HG03139 (cell line): ENCODE results near the gene TMEM151A.
"Not testable (repeated sequence)": the region's sequence is repeated elsewhere in the genome, so short reads cannot be mapped to it uniquely, and the experiment has no call there.

Experiments
- ATAC-seq: cut with Tn5 transposase; IDR thresholded peaks from one replicate; pipeline ENCODE4 v1.9.1; 2021; ENCODE audit not compliant: unreplicated experiment

The TMEM151A gene

DNA sequence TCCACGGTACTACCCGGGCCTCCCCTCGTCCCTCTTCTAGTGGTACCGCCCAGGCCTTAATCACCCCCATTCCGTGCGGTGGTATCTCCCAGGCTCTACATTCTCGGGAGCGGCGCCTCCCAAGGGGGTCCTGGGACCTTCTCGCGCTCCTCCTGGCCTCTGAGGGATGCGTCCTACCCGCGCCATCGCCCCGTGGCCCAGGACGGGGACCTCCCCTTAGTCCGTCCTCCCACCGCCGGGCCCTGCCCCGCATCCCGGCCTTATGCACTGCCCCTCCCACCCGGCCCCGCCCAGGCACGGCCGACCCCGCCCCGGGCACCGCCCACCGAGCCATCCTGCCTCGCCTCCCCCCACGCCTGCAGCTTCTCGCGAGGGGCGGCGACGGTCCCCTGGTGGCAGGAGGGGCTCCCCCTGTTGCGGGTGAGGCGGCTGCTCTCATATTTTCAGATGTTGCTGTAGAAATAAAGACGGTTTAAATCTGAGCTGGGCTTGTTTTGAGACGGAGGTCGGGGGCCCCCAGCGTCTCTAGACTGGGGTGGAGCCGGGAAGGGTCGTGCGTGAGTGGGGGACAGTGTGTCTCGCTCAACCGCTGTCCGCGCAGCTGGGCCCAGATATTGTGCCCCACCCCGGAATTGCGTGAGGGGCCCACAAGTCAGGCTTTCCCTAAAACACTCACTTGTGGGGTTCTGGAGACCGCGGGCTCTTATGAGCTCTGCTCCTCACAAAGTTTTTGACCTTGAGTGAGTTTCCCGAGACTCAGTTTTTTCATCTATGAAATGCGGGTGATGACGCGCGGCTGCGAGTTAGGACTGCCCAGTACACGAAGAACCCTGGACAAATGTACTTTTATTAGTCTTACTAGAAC lies 24.1 kb upstream of the TMEM151A start:
- peak; percentile 31 for ATAC-seq

DNA sequence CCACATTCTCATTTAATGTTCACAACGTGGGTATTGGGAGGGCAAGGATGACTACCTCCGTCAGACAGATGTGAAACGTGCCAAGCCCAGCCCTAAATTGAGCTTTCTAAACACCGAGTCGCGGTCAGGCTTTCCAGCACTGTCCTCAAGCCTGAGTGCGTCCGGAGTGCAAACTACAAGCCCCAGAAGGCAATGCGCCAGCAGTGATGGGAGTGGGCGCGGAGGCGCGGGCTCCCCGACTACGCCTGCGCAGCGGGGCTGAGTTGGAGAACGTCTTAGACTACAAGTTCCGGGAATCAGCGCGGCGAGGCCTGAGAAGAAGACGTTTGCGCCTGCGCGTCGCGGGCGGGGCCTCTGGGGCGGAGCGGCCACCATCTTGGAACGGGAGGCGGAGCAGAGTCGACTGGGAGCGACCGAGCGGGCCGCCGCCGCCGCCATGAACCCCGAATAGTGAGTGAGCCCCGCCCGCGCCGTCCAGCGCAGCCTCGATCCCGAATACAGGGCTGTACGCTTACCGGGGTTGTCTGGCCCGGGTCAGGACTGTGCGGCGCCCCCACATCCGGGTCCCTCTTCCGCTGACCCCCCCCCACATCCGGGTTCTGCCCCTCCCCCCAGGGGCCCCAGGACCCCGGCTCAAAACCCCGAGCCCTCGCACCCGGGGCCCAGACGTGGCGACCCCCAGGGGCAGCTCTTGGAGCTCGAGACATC lies 23.3 kb upstream of the TMEM151A start, which contains the start of gene RAB1B:
Gene RAB1B (plus strand): TSS at position 396 of the 708 bp plus-strand sequence. CDS start 41 bp downstream, at position 437.
- ATAC-seq: peak; percentile 78

DNA sequence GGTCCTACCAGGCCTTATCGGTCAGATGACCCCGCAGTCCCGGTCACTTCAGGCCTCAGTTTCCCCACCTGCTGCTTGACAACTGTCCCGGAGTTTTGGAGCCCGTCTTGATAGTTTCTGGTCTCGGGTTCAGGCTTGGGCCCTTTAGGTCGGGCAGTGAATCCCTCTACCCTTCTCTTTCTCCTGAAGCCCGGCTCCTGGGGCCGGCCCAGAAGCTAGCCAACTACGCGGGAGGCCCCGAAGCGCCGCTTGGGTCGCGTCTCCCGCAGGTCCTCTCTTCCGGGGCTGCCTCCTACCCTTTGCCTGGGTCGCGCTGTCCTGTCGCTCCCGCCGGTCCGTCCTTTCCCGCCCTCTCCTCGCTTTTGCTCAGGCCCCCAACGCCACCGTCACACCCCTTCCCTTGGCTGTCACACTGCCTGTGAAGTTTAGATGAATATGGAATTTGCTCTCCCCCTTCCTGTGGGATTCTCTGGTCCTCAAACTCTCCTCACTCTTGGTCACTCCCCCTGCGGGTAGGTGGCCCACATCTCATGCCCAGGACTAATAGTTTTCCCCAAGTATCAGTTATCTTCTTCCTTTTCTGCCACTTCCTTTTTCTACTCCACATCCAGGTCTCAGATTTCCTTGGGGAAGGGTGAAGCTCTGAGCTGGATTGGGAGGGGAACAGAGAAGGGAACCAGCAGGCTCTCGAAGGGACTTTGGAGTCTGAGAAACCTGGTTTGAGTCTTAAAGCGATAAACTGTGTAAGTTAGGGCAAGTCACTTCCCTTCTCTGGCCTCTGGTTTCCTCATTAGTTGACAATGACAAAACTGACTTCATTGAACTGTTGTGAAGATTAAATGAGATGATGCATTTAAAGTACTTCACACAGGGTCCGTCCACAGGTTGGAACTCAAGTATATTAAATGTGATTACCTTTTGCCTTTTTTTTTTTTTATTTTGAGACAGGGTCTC lies 22.5 kb upstream of the TMEM151A start:
- ATAC-seq: no peak

DNA sequence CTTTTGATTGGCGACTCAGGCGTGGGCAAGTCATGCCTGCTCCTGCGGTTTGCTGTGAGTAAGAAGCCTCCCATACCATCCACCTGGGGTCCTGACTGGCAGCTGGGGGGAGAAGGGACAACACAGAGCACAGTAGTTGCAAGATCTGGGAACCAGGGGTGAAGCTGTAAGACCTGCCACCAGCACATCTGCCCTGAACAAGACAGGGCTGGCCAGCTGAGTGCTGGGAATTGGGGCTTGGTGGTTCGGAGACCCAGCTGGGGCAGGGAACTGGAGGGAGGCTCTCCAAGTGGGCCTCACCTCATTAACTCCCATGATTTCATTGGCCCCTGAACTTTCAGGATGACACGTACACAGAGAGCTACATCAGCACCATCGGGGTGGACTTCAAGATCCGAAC lies 19.9 kb upstream of the TMEM151A start:
- ATAC-seq: no peak

DNA sequence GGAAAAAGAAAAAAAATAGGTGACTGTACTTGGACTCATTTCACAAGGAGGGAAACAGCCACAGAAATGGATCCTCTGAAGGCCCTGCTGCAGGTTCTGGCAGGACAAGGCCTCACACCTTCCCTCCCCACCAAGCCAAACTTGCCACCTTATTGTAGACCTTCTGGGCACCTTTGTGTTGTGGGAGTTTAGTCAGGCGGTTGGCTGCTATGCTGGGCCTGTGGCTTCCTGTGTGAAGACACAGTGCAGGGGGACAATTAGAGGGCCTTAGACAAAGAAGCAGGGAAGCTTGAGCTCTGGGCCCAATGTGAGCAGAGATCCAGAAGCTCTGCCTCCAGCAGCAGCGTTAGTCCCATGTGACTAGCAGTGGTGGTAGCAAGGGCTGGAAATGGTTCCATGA lies 19.1 kb upstream of the TMEM151A start:
- ATAC-seq: no peak

DNA sequence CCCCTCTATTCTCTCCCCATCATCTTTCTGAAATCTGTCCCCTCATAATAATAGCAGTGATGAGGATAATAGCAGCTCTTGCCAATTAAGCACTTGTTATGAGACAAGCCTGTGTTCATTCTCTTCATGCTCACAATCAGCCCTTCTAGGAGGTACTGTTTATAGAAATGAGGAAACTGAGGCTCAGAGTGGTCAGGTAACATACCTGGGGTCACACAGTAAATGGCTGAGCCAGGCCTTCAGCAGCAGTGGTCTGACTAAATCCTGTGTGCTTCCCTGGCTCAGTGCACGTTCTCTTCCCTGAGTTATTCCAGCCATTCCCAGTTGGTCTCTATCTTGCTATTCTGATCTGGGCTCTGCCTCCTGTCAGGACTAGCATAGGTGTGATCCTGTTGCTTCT lies 17.5 kb upstream of the TMEM151A start:
- ATAC-seq: no peak

DNA sequence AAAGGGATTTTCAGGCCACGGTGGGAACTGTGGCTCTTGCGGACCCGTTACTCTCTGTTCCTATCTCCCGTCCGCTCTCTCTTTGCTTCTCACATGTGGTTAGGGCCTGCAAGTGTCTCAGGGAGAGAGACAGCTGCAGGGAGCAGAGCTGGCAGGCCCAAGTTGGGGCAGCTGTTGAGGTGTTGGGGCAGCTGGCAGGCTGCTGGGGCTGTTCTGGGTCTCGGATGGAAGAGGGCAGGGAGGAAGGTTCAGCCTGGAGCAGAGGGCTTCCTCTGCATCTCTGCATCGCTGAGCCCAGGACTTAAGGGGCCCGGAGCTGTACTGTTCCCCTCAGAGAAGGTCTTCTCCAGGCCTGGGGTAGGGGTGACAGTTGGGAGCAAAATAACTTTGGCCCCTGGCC lies 16.3 kb upstream of the TMEM151A start:
- ATAC-seq: no peak

DNA sequence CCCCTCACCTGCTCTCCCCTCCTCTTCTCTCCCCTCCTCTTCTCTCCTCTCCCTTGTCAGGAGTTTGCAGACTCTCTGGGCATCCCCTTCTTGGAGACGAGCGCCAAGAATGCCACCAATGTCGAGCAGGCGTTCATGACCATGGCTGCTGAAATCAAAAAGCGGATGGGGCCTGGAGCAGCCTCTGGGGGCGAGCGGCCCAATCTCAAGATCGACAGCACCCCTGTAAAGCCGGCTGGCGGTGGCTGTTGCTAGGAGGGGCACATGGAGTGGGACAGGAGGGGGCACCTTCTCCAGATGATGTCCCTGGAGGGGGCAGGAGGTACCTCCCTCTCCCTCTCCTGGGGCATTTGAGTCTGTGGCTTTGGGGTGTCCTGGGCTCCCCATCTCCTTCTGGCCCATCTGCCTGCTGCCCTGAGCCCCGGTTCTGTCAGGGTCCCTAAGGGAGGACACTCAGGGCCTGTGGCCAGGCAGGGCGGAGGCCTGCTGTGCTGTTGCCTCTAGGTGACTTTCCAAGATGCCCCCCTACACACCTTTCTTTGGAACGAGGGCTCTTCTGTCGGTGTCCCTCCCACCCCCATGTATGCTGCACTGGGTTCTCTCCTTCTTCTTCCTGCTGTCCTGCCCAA lies 15.6 kb upstream of the TMEM151A start:
- no peak for ATAC-seq

DNA sequence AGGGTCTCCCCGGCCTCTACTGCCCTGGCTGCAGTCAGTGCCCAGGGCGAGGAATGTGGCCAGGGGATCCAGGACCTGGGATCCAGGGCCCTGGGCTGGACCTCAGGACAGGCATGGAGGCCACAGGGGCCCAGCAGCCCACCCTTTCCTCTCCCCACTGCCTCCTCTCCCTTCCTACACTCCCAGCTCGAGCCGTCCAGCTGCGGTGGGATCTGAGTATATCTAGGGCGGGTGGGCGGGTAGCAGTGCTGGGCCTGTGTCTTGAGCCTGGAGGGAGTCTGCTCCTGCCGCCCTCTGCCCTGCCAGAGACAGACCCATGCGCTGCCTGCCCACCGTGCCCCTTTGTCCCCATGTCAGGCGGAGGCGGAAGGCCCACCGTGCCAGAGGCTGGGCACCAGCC lies 15.1 kb upstream of the TMEM151A start:
- ATAC-seq: not testable (repeated sequence)

DNA sequence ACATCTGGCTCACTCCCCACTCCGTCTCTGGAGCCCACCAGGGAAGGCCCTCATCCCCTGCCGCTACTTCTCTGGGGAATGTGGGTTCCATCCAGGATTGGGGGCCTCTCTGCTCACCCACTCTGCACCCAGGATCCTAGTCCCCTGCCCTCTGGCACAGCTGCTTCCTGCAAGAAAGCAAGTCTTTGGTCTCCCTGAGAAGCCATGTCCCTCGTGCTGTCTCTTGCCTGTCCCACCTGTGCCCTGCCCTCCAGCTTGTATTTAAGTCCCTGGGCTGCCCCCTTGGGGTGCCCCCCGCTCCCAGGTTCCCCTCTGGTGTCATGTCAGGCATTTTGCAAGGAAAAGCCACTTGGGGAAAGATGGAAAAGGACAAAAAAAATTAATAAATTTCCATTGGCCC lies 14.6 kb upstream of the TMEM151A start:
- ATAC-seq: not testable (repeated sequence)

DNA sequence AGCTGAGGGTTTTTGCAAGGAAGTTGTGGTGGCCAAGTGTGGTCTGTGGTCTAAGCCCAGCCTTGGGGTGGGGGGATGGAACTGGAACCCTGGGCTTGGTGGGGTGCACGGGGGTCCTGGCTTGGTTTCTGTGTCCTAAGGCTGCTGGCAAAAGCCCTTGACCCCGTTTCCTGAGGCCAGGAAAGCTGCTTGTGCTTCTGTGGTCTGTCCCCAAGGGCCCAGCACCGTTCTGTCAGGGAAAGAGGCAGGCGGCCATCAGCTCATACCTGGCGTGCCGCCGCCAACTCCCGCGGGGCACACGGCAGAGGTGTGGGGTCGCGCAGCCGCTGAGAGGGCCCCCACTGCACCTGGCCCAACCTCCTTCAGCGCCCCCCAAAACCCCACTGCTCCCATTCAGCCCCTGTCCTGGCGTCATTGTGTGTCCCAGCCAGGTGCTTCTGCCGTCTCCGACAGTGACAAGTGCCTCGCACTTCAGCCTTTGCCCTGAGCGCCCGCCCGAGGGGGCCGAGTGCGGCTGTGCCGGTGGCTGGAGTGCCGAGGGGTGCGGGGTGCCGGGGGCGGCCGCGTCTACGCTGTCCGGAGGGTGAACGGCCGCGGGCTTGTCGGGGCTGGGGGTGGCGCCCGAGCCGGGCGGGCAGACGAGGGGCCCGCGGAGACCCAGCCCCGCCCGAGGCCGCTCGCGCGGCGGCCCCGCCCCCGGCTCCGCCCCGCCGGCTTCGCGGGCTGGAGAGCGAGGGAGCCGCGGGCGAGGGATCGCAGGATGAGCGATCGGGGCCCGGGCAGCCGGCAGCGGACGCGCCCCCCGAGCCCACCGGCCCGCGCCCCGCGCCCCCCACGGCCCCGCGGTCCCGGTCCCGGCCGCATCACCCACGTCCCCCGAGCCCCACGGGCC lies 14.0 kb upstream of the TMEM151A start, which contains the start of gene CNIH2:
Gene CNIH2 (plus strand): TSS at position 705 of the 892 bp plus-strand sequence. CDS start 282 bp downstream, outside the sequence.
- no peak for ATAC-seq

DNA sequence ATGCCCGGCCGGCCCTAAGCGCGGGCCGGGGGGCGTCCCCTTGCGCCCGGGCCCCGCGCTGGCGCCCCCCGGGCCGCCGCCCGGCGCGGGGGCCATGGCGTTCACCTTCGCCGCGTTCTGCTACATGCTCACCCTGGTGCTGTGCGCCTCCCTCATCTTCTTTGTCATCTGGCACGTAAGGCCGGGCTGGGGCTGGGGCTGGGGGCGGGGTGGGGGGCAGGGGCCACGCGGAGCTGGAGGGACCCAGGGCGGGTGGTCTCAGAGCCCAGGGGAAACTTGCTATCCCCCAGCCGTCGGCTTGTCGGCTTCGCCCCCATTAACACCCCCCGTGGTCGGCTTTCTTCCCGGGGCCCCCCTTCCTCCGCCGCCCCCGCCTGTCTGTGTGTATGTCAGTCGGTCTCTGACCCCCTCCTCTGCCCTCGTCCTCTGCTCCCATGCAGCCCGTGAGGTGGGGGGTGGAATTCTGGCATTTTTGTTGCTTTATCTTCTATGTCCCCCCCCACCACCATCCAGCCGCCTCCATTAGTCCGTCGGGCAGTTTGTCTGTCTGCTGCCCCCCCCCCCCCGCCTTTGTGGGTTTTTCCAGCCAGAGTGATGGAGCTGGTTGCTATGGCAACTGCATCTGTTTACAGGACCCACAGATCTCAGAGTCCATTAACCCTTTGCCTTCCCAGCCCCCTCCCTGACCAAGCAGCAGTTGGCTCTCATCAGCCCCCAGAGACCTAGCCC lies 13.2 kb upstream of the TMEM151A start:
- ATAC-seq: no peak

DNA sequence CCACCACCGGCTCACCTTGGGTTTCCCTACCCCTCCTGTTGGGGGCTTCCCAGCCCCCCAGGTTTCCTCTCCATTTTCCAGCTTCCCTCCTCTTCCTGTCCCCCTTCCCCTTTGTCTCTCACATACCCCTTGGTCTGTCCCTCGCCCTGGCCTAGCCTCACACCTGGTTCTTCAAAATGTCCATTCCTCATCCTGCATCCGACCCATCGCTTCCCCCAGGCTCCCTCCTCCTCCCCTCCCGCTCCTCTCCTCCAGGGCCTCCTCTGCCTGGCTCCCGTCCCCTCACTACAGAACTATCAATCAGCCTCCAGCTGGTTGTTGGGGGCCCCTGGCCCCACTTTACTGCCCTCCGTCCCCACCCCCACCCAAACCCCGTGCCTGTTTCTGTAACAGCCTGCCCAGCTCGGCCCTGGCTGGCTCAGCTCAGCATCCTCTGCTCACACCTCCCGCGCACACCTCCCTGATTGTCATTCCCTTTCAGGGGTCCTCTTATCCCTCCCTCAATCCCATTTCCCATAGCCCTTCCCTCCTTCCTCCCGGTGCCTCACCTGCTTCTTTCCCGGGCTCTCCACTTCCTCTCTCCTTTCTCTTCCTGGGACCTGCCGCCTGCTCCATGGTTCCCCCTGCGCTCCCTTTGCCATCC lies 12.5 kb upstream of the TMEM151A start:
- no peak for ATAC-seq

DNA sequence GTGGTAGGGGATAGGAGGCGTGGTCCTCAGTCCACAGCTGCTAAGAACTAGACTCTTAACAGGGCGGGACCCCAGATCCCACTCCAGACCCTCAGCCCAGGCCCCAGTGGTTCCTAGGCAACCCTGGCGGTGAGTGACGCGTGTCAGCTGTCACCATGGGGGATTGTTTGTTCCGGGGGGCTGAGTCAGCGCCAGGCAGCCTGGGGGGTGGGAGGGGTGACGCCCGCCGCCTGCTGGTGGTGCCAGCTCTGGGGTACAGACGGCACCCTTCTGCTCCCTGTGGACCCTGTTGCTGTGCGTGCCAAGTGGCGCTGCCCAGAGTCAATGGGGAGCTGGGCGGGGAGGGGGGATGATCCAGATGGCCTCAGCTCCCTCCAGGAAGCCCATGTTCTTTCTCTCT lies 11.3 kb upstream of the TMEM151A start:
- ATAC-seq: no peak

DNA sequence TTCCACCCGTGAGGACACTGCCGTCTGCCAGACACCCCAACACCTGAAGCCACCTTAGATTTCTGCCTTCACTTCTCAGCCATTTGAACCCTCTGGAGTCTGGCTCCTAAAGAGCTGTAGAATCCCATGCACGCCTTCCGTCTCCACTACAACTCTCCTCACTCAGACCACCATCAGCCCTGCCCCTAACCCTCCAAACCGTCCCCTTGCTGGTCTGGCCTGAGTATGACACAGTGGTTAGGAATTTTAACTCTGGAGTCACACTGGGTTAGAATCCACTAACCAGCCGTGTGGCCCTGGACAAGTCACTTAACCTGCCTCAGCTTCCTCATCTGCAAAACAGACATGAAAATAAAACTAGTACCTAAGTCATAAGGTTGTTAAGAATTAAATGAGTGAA lies 10.7 kb upstream of the TMEM151A start:
- ATAC-seq: no peak

DNA sequence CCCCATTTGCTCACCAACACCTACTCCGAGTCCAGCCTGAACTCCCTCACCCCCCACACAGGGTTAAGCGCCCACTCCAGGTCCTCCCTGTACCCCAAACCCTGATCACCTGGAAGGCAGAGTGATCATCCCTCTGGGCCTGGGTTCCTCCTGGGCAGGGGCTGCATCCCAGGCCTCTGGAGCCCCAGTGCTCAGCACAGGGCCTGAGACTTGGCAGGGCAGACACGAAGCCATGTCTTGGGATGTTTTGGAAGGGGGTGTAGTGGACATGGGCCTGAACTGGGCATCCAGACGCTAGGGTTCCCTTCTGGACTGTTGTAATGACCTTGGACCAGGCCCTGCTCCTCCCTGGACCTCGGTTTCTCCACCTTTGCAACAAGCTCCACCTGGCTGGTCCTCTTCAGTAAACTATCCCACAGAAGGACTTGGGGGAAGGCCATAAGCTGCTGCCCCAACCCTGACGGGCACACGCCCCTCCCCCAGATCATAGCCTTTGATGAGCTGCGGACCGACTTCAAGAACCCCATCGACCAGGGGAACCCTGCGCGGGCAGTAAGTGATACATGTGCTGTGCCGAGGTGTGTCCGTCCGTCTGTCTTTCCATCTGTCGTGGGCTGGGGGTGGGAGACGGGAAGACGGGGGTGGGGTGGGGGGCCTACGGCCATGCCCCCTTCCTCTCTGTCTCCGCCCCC lies 9.8 kb upstream of the TMEM151A start:
- ATAC-seq: no peak
